HG03457 (cell line): ENCODE data around the gene CASP3.
"Not testable (repeated sequence)": the region's sequence is repeated elsewhere in the genome, so short reads cannot be mapped to it uniquely, and the experiment has no call there.

Source experiments
- ATAC-seq: cut with Tn5 transposase; IDR thresholded peaks from one replicate; pipeline ENCODE4 v1.9.1; 2021; ENCODE audit warnings: moderate number of reproducible peaks; ENCODE audit not compliant: unreplicated experiment

The CASP3 gene

DNA sequence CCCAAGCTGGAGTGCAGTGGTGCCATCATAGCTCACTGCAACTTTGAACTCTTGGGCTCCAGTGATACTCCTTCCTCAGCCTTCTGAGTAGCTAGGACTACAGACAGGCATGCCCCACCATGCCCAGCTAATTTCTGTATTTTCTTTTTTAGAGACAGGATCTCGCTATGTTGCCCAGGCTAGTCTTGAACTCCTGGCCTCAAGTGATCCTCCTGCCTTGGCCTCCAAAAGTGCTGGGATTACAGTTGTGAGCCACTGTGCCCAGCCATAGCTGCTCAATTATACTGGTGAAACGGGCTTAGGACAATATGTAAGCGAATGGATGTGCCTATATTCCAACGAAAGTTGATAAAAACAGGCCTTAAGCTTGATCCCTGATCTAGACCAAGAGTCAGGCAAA lies 13.1 kb downstream of the CASP3 start:
- ATAC-seq = no peak

DNA sequence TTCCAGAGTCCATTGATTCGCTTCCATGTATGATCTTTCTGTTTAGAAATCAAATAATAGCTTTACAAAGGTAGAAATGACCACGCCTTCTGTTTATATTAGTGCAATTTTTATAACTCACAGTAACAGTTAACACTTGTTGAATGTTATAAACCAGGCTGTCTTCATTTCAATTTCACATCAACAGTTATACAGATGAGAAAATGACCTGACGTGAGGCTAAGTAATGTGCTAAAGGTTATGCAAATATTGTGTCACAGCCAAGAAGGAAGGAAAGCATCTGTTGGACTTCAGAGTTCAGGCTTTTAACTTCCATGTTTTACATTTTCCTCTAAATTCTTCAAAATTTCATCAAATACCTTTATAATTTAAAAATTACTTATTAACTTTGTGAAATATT lies 13.9 kb downstream of the CASP3 start:
- no peak for ATAC-seq

DNA sequence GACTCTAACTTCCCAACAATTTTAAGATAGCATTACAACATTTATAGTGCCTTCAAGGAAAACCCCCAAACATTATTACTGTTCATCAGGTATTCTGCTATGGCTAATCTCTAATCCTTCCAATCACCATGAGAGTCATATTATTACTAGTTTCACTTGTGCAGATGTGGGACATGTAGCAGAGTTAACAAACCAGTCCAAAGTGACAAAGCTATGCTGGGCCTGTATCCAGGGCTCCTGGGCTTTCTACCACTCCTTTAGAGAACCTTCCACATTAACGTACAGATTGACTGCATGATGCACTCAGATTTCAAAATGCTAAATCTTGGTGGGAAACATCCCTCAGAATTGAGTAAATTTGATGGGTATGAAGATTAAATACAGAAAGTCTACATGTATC lies 16.4 kb downstream of the CASP3 start:
- ATAC-seq = no peak

DNA sequence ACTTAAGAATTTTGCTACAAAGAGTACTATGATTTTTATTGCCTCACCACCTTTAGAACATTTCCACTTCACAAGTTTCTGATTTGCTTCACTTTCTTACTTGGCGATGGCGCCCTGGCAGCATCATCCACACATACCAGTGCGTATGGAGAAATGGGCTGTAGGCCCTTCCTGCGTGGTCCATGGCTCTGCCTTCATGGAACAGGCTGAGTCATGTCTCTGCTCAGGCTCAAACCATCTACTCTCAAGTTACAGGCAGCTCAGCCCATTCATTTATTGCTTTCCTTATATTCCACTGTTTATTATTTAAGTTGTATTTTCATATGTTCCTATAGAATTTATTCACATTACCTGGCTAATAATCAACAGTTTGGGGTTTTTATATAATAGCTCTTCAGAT lies 21.1 kb downstream of the CASP3 start:
- ATAC-seq = no peak

DNA sequence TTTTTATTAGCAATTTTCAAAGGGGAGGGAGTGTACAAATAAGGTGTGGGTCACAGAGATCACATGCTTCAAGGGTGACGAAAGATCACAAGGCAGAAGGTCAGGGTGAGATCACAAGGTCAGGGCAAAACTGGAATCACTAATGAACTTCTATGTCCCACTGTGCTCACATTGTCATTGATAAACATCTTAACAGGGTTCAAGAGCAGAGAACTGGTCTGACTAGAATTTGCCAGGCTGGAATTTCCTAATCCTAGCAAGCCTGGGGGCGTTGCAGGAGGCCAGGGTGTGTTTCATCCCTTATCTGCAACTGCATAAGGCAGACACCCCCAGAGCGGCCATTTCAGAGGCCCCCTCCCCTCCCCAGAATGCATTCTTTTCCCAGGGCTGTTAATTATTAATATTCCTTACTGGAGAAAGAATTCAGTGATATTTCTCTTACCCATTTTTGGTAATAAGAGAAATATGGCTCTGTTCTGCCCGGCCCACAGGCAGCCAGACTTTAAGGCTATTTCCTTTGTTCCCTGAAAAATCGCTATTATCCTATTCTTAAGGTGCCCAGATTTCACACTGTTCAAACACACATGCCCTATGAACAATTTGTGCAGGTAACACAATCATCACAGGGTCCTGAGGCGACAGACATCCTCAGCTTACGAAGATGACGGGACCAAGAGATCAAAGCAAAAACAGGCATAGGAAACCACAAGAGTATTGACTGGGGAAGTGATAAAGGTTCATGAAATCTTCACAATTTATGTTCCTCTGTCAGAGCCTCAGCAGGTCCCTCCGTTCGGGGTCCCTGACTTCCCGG lies 23.3 kb downstream of the CASP3 start:
- not testable (repeated sequence) for ATAC-seq

DNA sequence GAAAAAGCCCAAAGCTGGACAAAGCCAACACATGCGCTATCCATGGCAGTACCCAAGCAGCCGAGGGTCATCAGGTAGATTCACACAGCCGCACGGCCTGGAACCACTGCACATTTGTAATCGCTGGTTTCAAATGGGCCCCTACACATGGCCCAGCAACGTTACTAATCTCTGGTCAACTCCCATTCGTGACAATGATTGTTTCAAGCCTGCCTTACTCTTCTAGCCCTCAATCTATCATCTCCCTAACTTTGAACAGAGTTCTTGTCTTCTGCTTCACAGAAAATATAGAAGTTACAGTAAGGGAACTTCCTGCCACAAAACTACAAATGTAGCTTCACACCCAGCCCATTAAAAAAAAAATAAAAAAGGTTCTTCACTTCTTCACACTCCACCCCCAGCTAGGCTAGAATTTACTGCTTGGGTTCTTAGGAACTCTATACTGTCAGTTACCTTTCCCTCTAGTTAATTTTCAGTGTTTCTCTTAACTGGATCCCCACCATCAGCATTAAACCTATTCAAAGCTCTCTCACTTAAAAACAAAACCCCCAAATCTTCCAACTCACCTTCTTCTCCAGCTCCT lies 24.2 kb downstream of the CASP3 start:
- ATAC-seq = no peak

DNA sequence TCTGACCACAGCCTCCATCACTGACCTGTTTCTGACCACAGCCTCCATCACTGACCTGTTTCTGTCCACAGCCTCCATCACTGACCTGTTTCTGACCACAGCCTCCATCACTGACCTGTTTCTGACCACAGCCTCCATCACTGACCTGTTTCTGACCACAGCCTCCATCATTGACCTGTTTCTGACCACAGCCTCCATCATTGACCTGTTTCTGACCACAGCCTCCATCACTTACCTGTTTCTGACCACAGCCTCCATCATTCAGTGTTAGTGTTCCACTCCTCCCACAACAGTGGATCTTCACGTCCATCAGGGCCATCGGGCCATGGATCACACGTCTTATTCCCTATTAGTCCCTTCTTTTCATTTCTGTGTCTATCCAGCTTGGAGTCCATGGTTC lies 24.7 kb downstream of the CASP3 start:
- ATAC-seq = not testable (repeated sequence)

DNA sequence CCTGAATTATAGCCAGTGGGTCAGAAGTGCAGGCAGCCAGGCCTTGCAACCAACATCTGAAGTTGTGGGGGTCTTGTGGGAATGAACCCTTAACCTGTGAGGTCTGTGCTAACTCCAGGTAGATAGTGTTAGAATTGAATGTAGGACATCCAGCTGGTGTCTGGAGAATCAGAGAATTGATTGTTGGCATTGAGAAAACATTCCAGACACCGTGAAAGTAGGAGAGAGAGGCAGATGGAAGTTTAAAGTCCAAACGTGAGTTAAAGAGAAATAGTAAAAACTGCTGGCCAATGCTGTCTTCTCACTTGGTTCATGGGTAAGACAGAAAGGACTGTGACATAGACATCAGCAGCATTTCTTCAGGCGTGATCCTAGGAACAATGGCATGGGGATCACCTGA lies 27.7 kb downstream of the CASP3 start:
- no peak for ATAC-seq

DNA sequence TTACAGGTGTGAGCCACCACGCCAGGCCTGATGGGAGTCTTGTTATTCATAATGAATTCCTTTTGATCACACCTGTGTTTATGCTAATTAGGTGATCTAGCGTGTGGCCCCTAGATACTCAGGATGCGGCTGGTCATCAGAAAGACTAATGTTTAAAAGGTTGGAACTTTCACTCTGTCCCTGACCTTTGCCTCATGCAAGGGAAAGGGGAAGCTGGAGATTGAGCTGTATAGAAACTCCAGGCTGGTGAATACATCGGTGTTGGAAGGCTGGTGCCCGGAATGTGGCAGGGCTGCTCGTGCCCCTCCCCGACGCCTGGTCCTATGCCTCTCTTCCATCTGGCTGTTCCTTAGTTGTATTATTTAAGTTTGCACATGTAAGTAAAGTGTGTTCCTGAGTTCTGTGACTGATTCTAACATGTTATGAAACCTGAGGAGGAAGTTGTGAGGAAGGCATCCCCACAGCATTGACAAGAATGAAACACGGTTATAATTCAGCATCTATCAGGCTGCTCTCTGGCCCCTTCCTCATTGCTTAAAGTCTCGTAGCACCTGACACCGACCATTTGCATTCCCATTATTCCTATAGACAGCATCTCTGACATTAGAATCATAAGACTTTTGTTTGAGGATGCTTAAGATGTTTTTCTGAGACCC lies 28.9 kb downstream of the CASP3 start:
- no peak for ATAC-seq

DNA sequence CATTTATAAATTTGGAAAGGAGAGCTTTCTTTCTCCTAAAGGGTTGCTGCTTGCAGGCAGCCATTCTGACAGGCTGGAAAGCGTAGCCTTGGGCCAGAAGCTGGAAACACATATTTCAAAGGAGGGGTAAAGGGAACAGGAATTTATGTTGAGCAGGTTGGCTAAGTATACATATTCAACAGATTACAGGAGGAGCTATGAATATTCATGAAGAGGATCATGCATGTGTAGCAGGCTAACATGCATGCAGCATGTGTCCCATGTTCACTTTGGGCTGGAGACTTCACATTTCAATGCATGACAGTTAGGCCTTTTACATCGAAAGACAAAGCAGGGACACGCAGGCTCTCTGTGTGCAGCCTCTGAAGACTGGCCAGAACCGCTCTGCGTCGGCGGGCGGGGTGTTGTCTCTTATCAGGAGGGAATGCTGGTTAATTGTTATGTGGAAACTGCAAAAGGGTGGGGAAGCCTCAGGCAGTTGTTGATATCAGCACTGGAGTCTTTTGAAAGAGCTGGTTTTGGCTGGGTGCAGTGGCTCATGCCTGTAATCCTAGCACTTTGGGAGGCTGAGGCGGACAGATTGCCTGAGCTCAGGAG lies 31.5 kb downstream of the CASP3 start:
- ATAC-seq = no peak

DNA sequence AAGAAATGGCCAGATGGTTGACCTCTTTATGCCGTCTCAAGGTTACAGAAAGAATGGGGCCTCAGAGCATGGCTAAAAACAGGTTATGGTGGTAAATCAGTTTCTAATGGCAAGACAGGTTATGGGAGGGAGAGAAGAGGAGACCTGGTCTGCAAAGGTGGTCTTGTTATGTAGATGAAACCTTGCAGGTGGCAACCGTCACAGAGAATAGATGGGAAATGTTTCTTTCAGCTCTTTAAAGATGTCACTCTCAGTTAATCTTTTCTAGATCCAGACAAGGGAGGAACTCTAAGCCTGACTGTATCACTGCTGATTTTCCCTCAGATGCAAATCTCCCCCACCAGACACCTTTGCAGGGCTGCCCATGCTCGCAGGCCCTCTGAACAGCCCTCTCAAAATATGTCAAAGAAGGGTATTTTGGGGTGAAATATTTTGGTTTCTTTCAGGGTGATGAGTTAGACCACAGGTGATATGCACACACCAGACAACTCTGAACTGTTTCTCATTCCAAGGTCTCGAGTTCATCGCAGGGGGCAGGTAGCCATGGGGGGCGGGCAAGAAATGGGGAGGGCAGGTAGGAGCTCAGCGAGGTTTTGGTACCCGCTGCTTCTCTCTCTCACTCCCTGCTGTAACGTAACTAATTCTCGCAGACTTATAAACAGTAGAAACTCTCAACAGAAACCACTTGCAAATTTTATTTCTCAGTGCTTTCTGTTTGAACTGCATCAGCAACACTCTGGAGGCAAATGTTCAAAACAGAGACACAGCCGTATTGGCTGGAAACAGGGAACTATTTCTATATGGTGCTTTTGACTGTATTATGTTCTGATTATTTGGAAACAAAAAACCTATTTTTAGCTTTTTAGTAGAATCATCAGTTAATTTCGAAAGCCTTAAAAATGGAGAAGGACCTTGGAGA lies 32.4 kb downstream of the CASP3 start:
- peak; percentile 69 for ATAC-seq

DNA sequence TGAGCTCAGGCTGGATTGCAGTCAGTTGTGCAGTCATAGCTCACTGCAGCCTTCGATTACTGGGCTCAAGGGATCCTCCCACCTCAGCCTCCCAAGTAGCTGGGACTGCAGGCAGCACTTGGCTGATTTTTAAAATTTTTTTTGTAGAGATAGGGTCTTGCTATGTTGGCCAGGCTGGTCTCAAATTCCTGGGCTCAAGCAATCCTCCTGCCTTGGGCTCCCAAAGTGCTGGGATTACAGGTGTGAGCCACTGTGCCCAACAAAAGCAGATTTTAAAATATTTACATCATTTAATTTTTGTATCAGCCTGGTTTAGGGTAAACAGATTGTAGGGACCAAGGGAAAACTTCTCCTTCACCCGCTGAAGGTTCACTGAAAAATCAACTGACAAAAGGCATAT lies 33.1 kb downstream of the CASP3 start:
- not testable (repeated sequence) for ATAC-seq

DNA sequence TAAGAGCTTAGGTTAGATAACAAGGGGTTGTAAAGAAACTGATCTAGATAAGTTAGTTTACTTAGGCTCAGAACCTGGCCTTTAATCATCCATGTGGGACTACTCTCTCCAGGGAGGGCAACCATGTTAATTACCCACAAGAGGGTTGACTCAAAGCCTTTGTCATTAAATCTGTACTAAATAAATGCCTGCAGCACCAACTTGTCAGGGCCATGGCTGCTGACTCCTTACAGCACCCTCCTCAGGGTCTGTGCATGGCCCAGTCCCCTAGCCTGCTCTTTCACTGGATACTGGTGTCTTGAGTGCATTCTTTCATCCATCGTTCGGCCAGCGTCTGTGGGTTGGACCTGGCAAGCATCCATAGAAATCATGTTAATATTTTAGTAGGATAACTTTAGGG lies 34.7 kb downstream of the CASP3 start:
- no peak for ATAC-seq

DNA sequence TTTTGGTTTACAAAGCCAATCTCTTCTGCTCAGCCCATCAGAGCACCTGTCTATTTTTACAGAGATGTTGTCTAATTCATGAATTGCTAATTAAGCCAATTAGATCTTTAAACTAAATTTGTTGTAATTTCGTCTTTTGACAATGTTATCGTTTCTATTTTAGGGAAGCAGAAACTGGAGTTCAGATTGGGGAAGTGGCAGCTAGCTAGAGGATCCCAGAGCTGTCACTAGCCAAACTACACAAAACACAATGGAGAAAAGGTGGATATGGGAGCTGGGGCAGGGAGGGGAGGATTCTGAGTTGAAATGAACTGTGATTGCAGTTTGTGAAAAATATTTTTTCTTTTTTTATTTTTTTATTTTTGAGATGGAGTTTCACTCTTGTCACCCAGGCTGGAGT lies 35.8 kb downstream of the CASP3 start:
- no peak for ATAC-seq

DNA sequence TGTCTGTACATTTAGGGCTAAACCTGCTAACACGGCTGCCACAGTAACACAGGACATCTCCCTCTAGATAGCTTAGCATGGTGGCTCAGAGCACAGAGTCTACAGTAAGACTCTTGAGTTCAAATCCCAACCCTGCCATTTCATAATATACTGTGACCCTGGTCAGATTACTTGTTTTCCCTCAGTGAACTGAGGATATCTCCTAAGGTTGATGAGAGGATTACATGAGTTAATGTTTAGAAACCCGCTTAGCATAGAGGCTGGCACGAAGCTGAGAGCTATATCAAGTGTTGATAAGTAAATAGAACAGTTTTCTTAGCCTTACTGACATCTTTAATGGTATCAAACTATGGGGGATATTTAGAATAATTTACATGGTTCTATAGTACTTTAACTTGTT lies 37.2 kb downstream of the CASP3 start:
- ATAC-seq = no peak

DNA sequence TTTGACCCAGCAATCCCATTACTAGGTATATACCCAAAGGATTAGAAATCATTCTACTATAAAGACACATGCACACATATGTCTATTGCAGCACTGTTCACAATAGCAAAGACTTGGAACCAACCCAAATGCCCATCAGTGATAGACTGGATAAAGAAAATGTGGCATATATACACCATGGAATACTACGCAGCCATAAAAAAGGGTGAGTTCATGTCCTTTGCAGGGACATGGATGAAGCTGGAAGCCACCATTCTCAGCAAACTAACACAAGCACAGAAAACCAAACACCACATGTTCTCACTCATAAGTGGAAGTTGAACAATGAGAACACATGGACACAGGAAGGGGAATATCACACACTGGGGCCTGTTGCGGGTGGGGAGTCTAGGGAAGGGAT lies 41.8 kb downstream of the CASP3 start:
- not testable (repeated sequence) for ATAC-seq

DNA sequence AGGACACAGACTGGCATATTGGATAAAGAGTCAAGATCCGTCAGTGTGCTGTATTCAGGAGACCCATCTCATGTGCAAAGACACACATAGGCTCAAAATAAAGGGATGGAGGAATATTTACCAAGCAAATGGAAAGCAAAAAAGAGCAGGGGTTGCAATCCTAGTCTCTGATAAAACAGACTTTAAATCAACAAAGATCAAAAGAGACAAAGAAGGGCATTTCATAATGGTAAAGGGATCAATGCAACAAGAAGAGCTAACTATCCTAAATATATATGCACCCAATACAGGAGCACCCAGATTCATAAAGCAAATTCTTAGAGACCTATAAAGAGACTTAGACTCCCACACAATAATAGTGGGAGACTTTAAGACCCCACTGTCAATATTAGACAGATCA lies 46.4 kb downstream of the CASP3 start:
- ATAC-seq = not testable (repeated sequence)

DNA sequence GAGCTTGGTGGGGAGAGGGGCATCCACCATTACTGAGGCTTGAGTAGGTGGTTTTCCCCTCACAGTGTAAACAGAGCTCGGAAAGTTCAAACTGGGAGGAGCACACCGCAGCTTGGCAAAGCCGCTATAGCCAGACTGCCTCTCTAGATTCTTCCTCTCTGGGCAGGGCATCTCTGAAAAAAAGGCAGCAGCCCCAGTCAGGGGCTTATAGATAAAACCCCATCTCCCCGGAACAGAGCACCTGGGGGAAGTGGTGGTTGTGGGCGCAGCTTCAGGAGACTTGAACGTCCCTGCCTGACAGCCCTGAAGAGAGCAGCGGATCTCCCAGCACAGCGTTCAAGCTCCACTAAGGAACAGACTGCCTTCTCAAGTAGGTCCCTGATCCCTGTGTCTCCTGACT lies 48.3 kb downstream of the CASP3 start:
- ATAC-seq = not testable (repeated sequence)

DNA sequence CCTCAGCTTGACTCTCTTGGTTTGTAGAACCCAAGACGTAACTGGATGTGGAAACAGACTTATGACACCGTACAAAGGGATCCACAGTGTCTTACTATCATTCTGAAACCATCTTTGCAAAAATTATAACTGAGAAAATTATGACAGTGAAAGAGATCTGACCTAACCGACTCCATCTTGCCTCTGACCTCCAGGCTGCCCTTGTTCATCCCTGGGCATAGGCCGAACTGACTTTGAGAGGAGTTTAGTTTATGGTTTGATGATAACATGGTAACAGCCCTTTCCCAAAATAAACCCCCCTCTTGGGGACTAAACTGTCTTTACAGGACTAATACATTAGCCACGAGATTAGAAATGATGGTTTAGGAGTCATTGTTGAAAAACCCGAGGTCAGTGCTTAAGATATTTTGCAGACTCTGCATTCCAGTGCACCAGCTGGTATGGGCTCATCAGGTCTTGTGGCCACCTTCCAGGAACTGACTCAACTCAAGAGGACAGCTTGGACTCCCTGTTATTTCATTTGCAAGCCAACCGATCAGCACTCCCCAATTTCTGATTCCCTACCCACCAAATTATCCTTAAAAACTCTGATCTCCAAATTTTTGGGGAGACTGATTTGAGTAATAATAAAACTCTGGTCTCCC lies 49.6 kb downstream of the CASP3 start:
- no peak for ATAC-seq

DNA sequence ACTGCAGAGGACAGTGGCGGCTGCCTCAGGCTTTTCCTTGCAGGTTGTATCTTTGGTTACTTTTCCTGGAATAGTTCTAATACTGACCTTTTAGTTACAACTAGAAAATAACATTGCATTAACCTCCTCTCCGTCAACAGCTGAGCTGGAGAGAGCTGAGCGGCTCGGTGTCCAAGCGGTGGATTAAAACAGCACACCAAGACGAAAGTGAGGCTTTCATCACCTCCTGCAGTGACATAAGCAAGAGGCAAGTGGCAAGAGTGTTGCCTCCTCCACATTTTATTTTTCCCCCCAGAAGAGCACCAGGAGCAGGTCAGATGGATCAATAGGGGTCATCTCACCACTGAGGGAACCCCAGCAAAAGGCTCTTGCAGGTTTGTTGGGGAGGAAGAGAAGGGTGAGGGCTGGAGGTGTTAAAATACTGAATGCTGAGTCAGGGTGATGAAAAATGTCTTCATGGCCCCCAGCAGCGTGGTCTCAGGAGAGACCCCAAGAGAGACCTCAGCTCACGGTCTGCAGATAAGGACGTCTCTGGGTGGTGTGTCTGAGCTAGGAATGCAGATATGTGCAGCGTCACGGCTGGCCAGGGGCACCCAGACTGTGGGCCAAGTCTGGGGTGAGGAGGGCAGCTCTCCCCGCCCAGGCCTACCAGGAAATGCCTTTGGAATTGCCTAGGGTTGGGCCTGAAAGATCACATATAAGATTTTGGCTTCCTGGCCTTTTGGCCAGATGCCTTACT lies 50.3 kb downstream of the CASP3 start:
- no peak for ATAC-seq
